HepG2 (cell line): ENCODE results near the gene ADGRB3. TPM values are rescaled to one million over a fixed set of nuclear protein-coding genes. Genes with fewer than 3 reads are reported as not detected.

ENCODE experiments used
- ATAC-seq: fragments of 200-7000 bp; cut with Tn5 transposase; 3 replicates; pipeline ENCODE4 v1.9.1; 2020; ENCODE audit warnings: mild to moderate bottlenecking, moderate library complexity
- BruUV-seq: library from RNA; stranded (reverse); fragments of 400-500 nt; replicated peaks from 2 replicates; lab custom pipeline; 2021; lab: Mats Ljungman, UMichigan
- CTCF ChIA-PET: fragments of 300-600 bp; formaldehyde crosslinking; extraction: SDS; loops from one replicate; lab custom pipeline; 2021; ENCODE audit warnings: low total read pairs, inconsistent platforms, low intra/inter-chr PET ratio; lab: Yijun Ruan, JAX
- POLR2A ChIA-PET: fragments of 350-600 bp; sonication (Branson Sonifier 250); formaldehyde crosslinking; loops from one replicate; lab custom pipeline; 2020; ENCODE audit warnings: antibody characterized with exemption, inconsistent platforms; lab: Yijun Ruan, JAX
- DNase-seq: peaks from one replicate; pipeline ENCODE4 v3.0.0-alpha.2; 2015; ENCODE audit warnings: low spot score
- FAIRE-seq: peaks from 3 replicates; lab custom pipeline; 2011; peaks lifted over from hg19 to GRCh38; lab: Jason Lieb, UNC
- H2AFZ ChIP-seq: one replicate; pipeline ENCODE4 v1.6.1; 2011; ENCODE audit warnings: low read length, inconsistent platforms
- H3K27ac ChIP-seq: fragments of 300-600 bp; 3 replicates; pipeline ENCODE4 v1.8.0; 2011; ENCODE audit warnings: mixed run types, mild to moderate bottlenecking, mixed read lengths, low read length, inconsistent platforms; ENCODE audit not compliant: insufficient read depth; ENCODE audit errors: extremely low read length
- H3K27me3 ChIP-seq, 2 experiments: fragments of 200-600 bp in 1 of 2; 2 replicates in 1 of 2; 3 replicates in 1 of 2; pipeline versions ENCODE4 v1.6.0 to v1.8.0; 2011; ENCODE audit warnings: low read length in 2 of 2, mild to moderate bottlenecking in 2 of 2, moderate library complexity in 2 of 2, inconsistent platforms in 1 of 2; ENCODE audit not compliant: insufficient read depth in 2 of 2, control insufficient read depth in 1 of 2
- H3K36me3 ChIP-seq, 2 experiments: fragments of 200-600 bp in 1 of 2; replicated peaks in 1 of 2; 2 replicates in 1 of 2; 3 replicates in 1 of 2; pipeline versions ENCODE4 v1.5.1 to v1.8.0; 2011; ENCODE audit warnings: low read length in 2 of 2, inconsistent platforms in 1 of 2; ENCODE audit not compliant: insufficient read depth in 2 of 2, control insufficient read depth in 1 of 2
- H3K4me1 ChIP-seq: 2 replicates; pipeline ENCODE4 v1.5.1; 2012; ENCODE audit warnings: low read length, inconsistent platforms; ENCODE audit not compliant: insufficient read depth
- H3K4me2 ChIP-seq: 2 replicates; pipeline ENCODE4 v1.6.0; 2011; ENCODE audit warnings: low read depth, low read length, inconsistent platforms
- H3K4me3 ChIP-seq, 3 experiments: fragments of 200-600 bp in 1 of 3; sonication (generic), shearing (Covaris generic) in 1 of 3; replicated peaks in 1 of 3; 2 replicates each; pipeline ENCODE4 v1.5.1; 2011 to 2016; ENCODE audit warnings: low read length in 3 of 3, inconsistent platforms in 2 of 3, low read depth in 2 of 3, mild to moderate bottlenecking in 2 of 3, control low read depth in 1 of 3, mixed read lengths in 1 of 3; ENCODE audit not compliant: insufficient read depth in 1 of 3
- H3K79me2 ChIP-seq: one replicate; pipeline ENCODE4 v1.6.1; 2011; ENCODE audit warnings: low read length, inconsistent platforms; ENCODE audit not compliant: insufficient read depth
- H3K9ac ChIP-seq: 2 replicates; pipeline ENCODE4 v1.6.0; 2011; ENCODE audit warnings: mild to moderate bottlenecking, low read depth, low read length, inconsistent platforms; ENCODE audit not compliant: insufficient read depth
- H3K9me3 ChIP-seq: 2 replicates; pipeline ENCODE4 v1.5.1; 2012; ENCODE audit warnings: mild to moderate bottlenecking, low read length
- H4K20me1 ChIP-seq: 2 replicates; pipeline ENCODE4 v1.6.0; 2011; ENCODE audit warnings: inconsistent platforms, mild to moderate bottlenecking, low read length, moderate library complexity; ENCODE audit not compliant: insufficient read depth
- CAMTA2 ChIP-seq: sonication (generic); formaldehyde crosslinking; IDR thresholded peaks from 2 replicates; pipeline ENCODE4 v1.4.0; 2020; ENCODE audit warnings: mild to moderate bottlenecking, missing genetic modification reagents, borderline replicate concordance
- CHCHD3 ChIP-seq: sonication (generic); formaldehyde crosslinking; IDR thresholded peaks from 2 replicates; pipeline ENCODE4 v1.8.0; 2022; ENCODE audit warnings: mild to moderate bottlenecking, missing genetic modification reagents, moderate library complexity
- EED ChIP-seq: sonication (generic); formaldehyde crosslinking; IDR thresholded peaks from 2 replicates; pipeline ENCODE4 v1.5.0; 2020; ENCODE audit warnings: mild to moderate bottlenecking, missing genetic modification reagents
- EP300 ChIP-seq, 3 experiments: sonication (generic) in 1 of 3; formaldehyde crosslinking in 1 of 3; IDR thresholded peaks; 2 replicates each; pipeline versions ENCODE4 v1.5.1 to v1.6.1; 2011 to 2020; ENCODE audit warnings: low read depth in 2 of 3, low read length in 2 of 3, borderline replicate concordance in 1 of 3, improper control_type of control experiment in 1 of 3, mild to moderate bottlenecking in 1 of 3, missing genetic modification reagents in 1 of 3, moderate library complexity in 1 of 3
- KLF6 ChIP-seq: IDR thresholded peaks from 2 replicates; pipeline ENCODE4 v1.8.0; 2016; ENCODE audit warnings: missing biosample characterization, missing genetic modification reagents
- MEIS2 ChIP-seq: sonication (generic); formaldehyde crosslinking; IDR thresholded peaks from 2 replicates; pipeline ENCODE4 v1.9.0; 2021; ENCODE audit warnings: mild to moderate bottlenecking, missing genetic modification reagents
- MYC ChIP-seq: sonication (generic); formaldehyde crosslinking; IDR thresholded peaks from 2 replicates; pipeline ENCODE4 v1.9.0; 2021; ENCODE audit warnings: missing genetic modification reagents, borderline replicate concordance
- NFATC3 ChIP-seq: sonication (generic); formaldehyde crosslinking; IDR thresholded peaks from 2 replicates; pipeline ENCODE4 v1.5.1; 2020; ENCODE audit warnings: mild to moderate bottlenecking, missing genetic modification reagents
- NFIC ChIP-seq: IDR thresholded peaks from 2 replicates; pipeline ENCODE4 v1.6.1; 2012; ENCODE audit warnings: mild to moderate bottlenecking, low read length, inconsistent platforms
- POGZ ChIP-seq: sonication (generic); formaldehyde crosslinking; IDR thresholded peaks from 2 replicates; pipeline ENCODE4 v1.4.0; 2020; ENCODE audit warnings: mild to moderate bottlenecking, missing genetic modification reagents
- POLR2G ChIP-seq: fragments of 200-400 bp; formaldehyde crosslinking; IDR thresholded peaks from 2 replicates; pipeline ENCODE4 v1.6.1; 2018; ENCODE audit warnings: mild to moderate bottlenecking, low read depth, low read length, moderate library complexity
- SCMH1 ChIP-seq: sonication (generic); formaldehyde crosslinking; IDR thresholded peaks from 2 replicates; pipeline ENCODE4 v1.9.0; 2021; ENCODE audit warnings: missing genetic modification reagents, mild to moderate bottlenecking, borderline replicate concordance
- SETDB1 ChIP-seq: sonication (generic); formaldehyde crosslinking; IDR thresholded peaks from 2 replicates; pipeline ENCODE4 v1.5.1; 2020; ENCODE audit warnings: missing genetic modification reagents, mild to moderate bottlenecking, borderline replicate concordance
- SOX6 ChIP-seq, 2 experiments: fragments of 450-650 bp in 1 of 2; sonication (generic) in 1 of 2; formaldehyde crosslinking in 1 of 2; IDR thresholded peaks; 2 replicates each; pipeline versions ENCODE4 v1.4.0 to v1.6.1; 2017 to 2020; ENCODE audit warnings: antibody characterized with exemption in 1 of 2, mild to moderate bottlenecking in 1 of 2, missing genetic modification reagents in 1 of 2
- TOPORS ChIP-seq: sonication (generic); formaldehyde crosslinking; IDR thresholded peaks from 2 replicates; pipeline ENCODE4 v1.8.0; 2023; ENCODE audit warnings: mild to moderate bottlenecking, missing genetic modification reagents
- ZNF318 ChIP-seq: sonication (generic); formaldehyde crosslinking; IDR thresholded peaks from 2 replicates; pipeline ENCODE4 v1.4.0; 2020; ENCODE audit warnings: mild to moderate bottlenecking, missing genetic modification reagents
- ZNF670 ChIP-seq: sonication (generic); formaldehyde crosslinking; IDR thresholded peaks from 2 replicates; pipeline ENCODE4 v1.8.0; 2022; ENCODE audit warnings: mild to moderate bottlenecking, missing genetic modification reagents, borderline replicate concordance
- WGBS: methylation state at CpG from one replicate; pipeline ENCODE4 v1.1.6; 2017; ENCODE audit warnings: low lambda C conversion rate; 5-methylcytosine and 5-hydroxymethylcytosine counted together
- in situ Hi-C: cut with HindIII; loops from 2 replicates; pipeline ENCODE4 v1.10.0; 2017; ENCODE audit warnings: low pct_unique_long_range_greater_than_20kb; ENCODE audit not compliant: extremely low pct_ligation_motif_present
- intact Hi-C: fragments of 100-400 bp; cut with micrococcal nuclease; formaldehyde crosslinking; loops from one replicate; pipeline ENCODE4 v1.10.0; 2022; ENCODE audit not compliant: unreplicated experiment
- polyA plus RNA-seq, 8 experiments: library from polyadenylated mRNA; depleted of rRNA in 3 of 8; stranded (reverse) in 7 of 8; unstranded in 1 of 8; fragments of >200 nt; fragmentation: Illumina TruSeq in 4 of 8; extraction: Trizol in 4 of 8; gene quantifications; 2 replicates each; pipeline versions ENCODE4 v1.2.1 to v1.2.3, GENCODE V29; 2011 to 2016; ENCODE audit warnings: low read depth in 4 of 8, missing spikeins in 1 of 8, mixed read lengths in 1 of 8; ENCODE audit not compliant: insufficient read depth in 1 of 8
- total RNA-seq, 5 experiments: library from RNA; depleted of rRNA; stranded (reverse); fragments of >200 nt; fragmentation: Illumina TruSeq; extraction: Trizol; gene quantifications; 2 replicates each; pipeline ENCODE4 v1.2.3, GENCODE V29; 2016; ENCODE audit warnings: low read depth in 1 of 5

ADGRB3 gene
- total and polyA plus RNA-seq, 2 of the 13 experiments (the other 11 are each of a cell fraction or from before 2014, with no cell fraction given) = not detected

- TF ChIP-seq CHCHD3 (CRISPR knock-in tag) (no peak), NFIC (no peak), KLF6 (no peak), ZNF670 (CRISPR knock-in tag) (no peak), ZNF318 (CRISPR knock-in tag) (no peak), SOX6 (IDR thresholded peaks at IDR 0.05) (no peak), SOX6 (CRISPR knock-in tag; IDR thresholded peaks at IDR 0.05) (no peak), MYC (CRISPR knock-in tag) (no peak), EED (CRISPR knock-in tag) (no peak), EP300 (IDR thresholded peaks at IDR 0.05; ENCODE audit: low read depth in 2 of 2, low read length in 2 of 2) (no peak), EP300 (CRISPR knock-in tag; IDR thresholded peaks at IDR 0.05; ENCODE audit: borderline replicate concordance) (no peak), MEIS2 (no peak), NFATC3 (CRISPR knock-in tag) (no peak), SETDB1 (CRISPR knock-in tag) (no peak), TOPORS (CRISPR knock-in tag) (no peak), POLR2G (no peak), POGZ (CRISPR knock-in tag) (no peak), CAMTA2 (CRISPR knock-in tag) (no peak), SCMH1 (CRISPR knock-in tag) (no peak)
- H3K4me2 ChIP-seq = no peak overlapping the region
- no peaks in the 10 kb centered on the region for H3K36me3 ChIP-seq
- POLR2A ChIA-PET = no interaction called here
- intact Hi-C loops (no loop called here), in situ Hi-C loops (no loop called here)
- no peak overlapping the region for H3K9ac ChIP-seq
- H3K27ac ChIP-seq = no peak overlapping the region
- WGBS = 37% methylated on average over 3 of the region's 3 CpGs
- ATAC-seq (no peak), FAIRE-seq (no peak), DNase-seq (no peak)
- H2AFZ ChIP-seq = no peak overlapping the region
- no peak overlapping the region for H3K4me3 ChIP-seq
- no peaks in the 10 kb centered on the region for H3K4me1 ChIP-seq
- H3K27me3 ChIP-seq = no peaks in the 10 kb centered on the region
- CTCF ChIA-PET = no interaction called here
- no peaks in the 10 kb centered on the region for H4K20me1 ChIP-seq
- no TSS peak for BruUV-seq
- H3K9me3 ChIP-seq = no peaks in the 10 kb centered on the region
- no peaks in the 10 kb centered on the region for H3K79me2 ChIP-seq
Measured at GRCh38 chr6:69220375-69220774, 585.3 kb downstream of the ADGRB3 start.
